Loucy (cell line): ENCODE data around the gene MGAT5.

Source experiments
- CTCF ChIP-seq: fragments of 200-600 bp; sonication (generic); conservative IDR thresholded peaks from 2 replicates; pipeline ENCODE4 v1.5.1; 2014; ENCODE audit warnings: mild to moderate bottlenecking, antibody characterized with exemption, low read length
- EZH2phosphoT487 ChIP-seq: fragments of 200-600 bp; IDR thresholded peaks from 2 replicates; pipeline ENCODE4 v1.6.1; 2018; ENCODE audit warnings: antibody characterized with exemption, mild to moderate bottlenecking, moderate library complexity, borderline replicate concordance

- TF ChIP-seq CTCF (no peak), EZH2phosphoT487 (no peak)
These were observed 99.0 kb downstream of the MGAT5 start for GRCh38 chr2:134352844-134353243.
